Measurements from ENCODE around the gene STK33.

The STK33 gene

GRCh38 chr11:8356216-8356615 is 237.8 kb downstream of the STK33 start:
- no peak for DNase-seq (ENCODE audit: low spot score)

- no peak for DNase-seq (ENCODE audit: low spot score)
Observed at GRCh38 chr11:8355416-8355742, 238.6 kb downstream of the STK33 start.

- DNase-seq (ENCODE audit: low spot score): peak; percentile 66
Observed at GRCh38 chr11:8354622-8355415, 239.2 kb downstream of the STK33 start.

- no peak for DNase-seq (ENCODE audit: low spot score)
Observed at GRCh38 chr11:8352876-8353505, 241.0 kb downstream of the STK33 start.

GRCh38 chr11:8352103-8352875 is 241.7 kb downstream of the STK33 start:
- no peak for DNase-seq (ENCODE audit: low spot score)

GRCh38 chr11:8351223-8351622 is 242.8 kb downstream of the STK33 start:
- DNase-seq (ENCODE audit: low spot score): no peak

GRCh38 chr11:8347978-8348377 is 246.1 kb downstream of the STK33 start:
- DNase-seq (ENCODE audit: low spot score): no peak

- DNase-seq (ENCODE audit: low spot score): no peak
Observed at GRCh38 chr11:8346157-8346755, 247.8 kb downstream of the STK33 start.

GRCh38 chr11:8345179-8345578 is 248.8 kb downstream of the STK33 start:
- DNase-seq (ENCODE audit: low spot score): no peak

- DNase-seq (ENCODE audit: low spot score): no peak
Observed at GRCh38 chr11:8344346-8344745, 249.7 kb downstream of the STK33 start.

GRCh38 chr11:8342821-8343681 is 251.0 kb downstream of the STK33 start:
- no peak for DNase-seq (ENCODE audit: low spot score)

- DNase-seq (ENCODE audit: low spot score): no peak
Observed at GRCh38 chr11:8341996-8342395, 252.0 kb downstream of the STK33 start.
